ENCODE results near the gene RANBP3.
A peak's percentile ranks its signal among the peaks of the same experiment; 100 is the strongest.

The RANBP3 gene

DNA sequence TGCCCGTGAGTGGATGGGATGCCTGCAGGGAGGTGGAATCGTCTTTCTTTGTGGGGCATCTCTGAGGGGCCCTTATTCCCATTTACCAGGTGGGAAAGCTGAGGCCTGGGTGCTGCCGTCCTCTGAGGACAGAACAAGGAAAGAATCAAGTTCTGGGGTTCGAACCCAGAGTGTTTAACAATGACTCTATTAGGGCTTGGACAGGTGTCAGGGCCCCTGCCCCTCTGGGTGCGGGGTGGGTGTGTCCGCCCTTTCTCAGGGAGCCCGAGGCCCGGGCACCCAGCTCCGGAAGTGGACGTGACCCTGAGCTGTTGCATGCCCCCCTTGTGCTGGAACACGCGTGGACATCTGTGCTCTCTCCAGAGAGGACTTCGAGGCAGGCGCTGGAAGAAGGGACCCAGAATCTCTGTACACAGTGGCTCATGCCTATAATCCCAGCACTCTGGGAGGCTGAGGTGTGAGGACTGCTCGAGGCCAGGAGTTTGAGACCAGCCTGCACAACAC lies 85.1 kb downstream of the RANBP3 start:
- Histone ChIP-seq H2AK5ac (ENCODE audit: low read length) (no peak overlapping the region), H2BK120ac (ENCODE audit: insufficient read depth, low read length, poor library complexity) (no peak overlapping the region), H3K79me2 (ENCODE audit: control insufficient read depth, insufficient read depth, low read length, poor library complexity) (no peaks in the 10 kb centered on the region), H4K12ac (ENCODE audit: low read depth, low read length) (no peak overlapping the region), H3K9ac (ENCODE audit: low read length) (no peak overlapping the region), H3K27ac (ENCODE audit: low read depth, low read length) (no peak overlapping the region), H2AFZ (ENCODE audit: insufficient read depth, low read length, poor library complexity) (no peak overlapping the region), H2BK5ac (ENCODE audit: low read depth, low read length, poor library complexity) (no peak overlapping the region), H3K4me1 (ENCODE audit: control insufficient read depth in 1 of 2, insufficient read depth in 2 of 2, low read length in 2 of 2) (peaks cover 0 to 2% of the 10 kb centered on the region in 2 experiments), H4K8ac (ENCODE audit: low read depth, low read length) (no peak overlapping the region), H3K23ac (ENCODE audit: low read length) (no peak overlapping the region), H3K18ac (ENCODE audit: low read length) (no peak overlapping the region), H3K4me2 (ENCODE audit: low read length) (no peak overlapping the region), H3K36me3 (ENCODE audit: control insufficient read depth in 1 of 2, insufficient read depth in 2 of 2, low read length in 2 of 2) (peaks cover 32 to 33% of the 10 kb centered on the region in 2 experiments), H2BK12ac (ENCODE audit: low read length) (no peak overlapping the region), H3K4me3 (ENCODE audit: low read depth, low read length) (no peak overlapping the region), H3K4ac (ENCODE audit: low read depth, low read length) (no peak overlapping the region), H4K91ac (ENCODE audit: low read depth, low read length) (no peak overlapping the region), H3K14ac (ENCODE audit: low read length) (no peak overlapping the region), H3K79me1 (ENCODE audit: low read length) (no peaks in the 10 kb centered on the region), H3K9me3 (ENCODE audit: insufficient read depth, low read depth, low read length) (peaks cover 6% of the 10 kb centered on the region), H3K27me3 (ENCODE audit: insufficient read depth, low read length) (no peaks in the 10 kb centered on the region)
- DNase-seq, result no peak
- WGBS (ENCODE audit: extremely low coverage, insufficient coverage, insufficient read length), result no CpG with 5 or more reads among the region's 15 CpGs

- Histone ChIP-seq H3K9me3 (ENCODE audit: insufficient read depth, low read depth, low read length) (peaks cover 1% of the 10 kb centered on the region), H4K91ac (ENCODE audit: low read depth, low read length) (no peak overlapping the region), H3K18ac (ENCODE audit: low read length) (no peak overlapping the region), H3K36me3 (ENCODE audit: control insufficient read depth in 1 of 2, insufficient read depth in 2 of 2, low read length in 2 of 2) (peaks cover 27 to 31% of the 10 kb centered on the region in 2 experiments), H3K27ac (ENCODE audit: low read depth, low read length) (no peak overlapping the region), H2AFZ (ENCODE audit: insufficient read depth, low read length, poor library complexity) (no peak overlapping the region), H3K79me1 (ENCODE audit: low read length) (no peaks in the 10 kb centered on the region), H2BK12ac (ENCODE audit: low read length) (no peak overlapping the region), H3K27me3 (ENCODE audit: insufficient read depth, low read length) (no peaks in the 10 kb centered on the region), H4K8ac (ENCODE audit: low read depth, low read length) (no peak overlapping the region), H3K4ac (ENCODE audit: low read depth, low read length) (no peak overlapping the region), H3K23ac (ENCODE audit: low read length) (no peak overlapping the region), H2AK5ac (ENCODE audit: low read length) (no peak overlapping the region), H3K79me2 (ENCODE audit: control insufficient read depth, insufficient read depth, low read length, poor library complexity) (no peaks in the 10 kb centered on the region), H4K12ac (ENCODE audit: low read depth, low read length) (no peak overlapping the region), H3K4me3 (ENCODE audit: low read depth, low read length) (no peak overlapping the region), H3K4me2 (ENCODE audit: low read length) (no peak overlapping the region), H3K9ac (ENCODE audit: low read length) (no peak overlapping the region), H3K4me1 (ENCODE audit: control insufficient read depth in 1 of 2, insufficient read depth in 2 of 2, low read length in 2 of 2) (peaks cover 0 to 2% of the 10 kb centered on the region in 2 experiments), H2BK5ac (ENCODE audit: low read depth, low read length, poor library complexity) (no peak overlapping the region), H3K14ac (ENCODE audit: low read length) (no peak overlapping the region), H2BK120ac (ENCODE audit: insufficient read depth, low read length, poor library complexity) (no peak overlapping the region)
- no CpG with 5 or more reads among the region's 48 CpGs for WGBS (ENCODE audit: extremely low coverage, insufficient coverage, insufficient read length)
- peak; percentile 35 to 67 for DNase-seq
Observed at GRCh38 chr19:5891938-5892771, 85.8 kb downstream of the RANBP3 start.

GRCh38 chr19:5891572-5891937 lies 86.4 kb downstream of the RANBP3 start:
- H3K4ac ChIP-seq (ENCODE audit: low read depth, low read length), result no peak overlapping the region
- H3K36me3 ChIP-seq (ENCODE audit: control insufficient read depth in 1 of 2, insufficient read depth in 2 of 2, low read length in 2 of 2), result peaks cover 22 to 25% of the 10 kb centered on the region in 2 experiments
- H2AFZ ChIP-seq (ENCODE audit: insufficient read depth, low read length, poor library complexity), result no peak overlapping the region
- H3K23ac ChIP-seq (ENCODE audit: low read length), result no peak overlapping the region
- H2BK5ac ChIP-seq (ENCODE audit: low read depth, low read length, poor library complexity), result no peak overlapping the region
- H3K4me3 ChIP-seq (ENCODE audit: low read depth, low read length), result no peak overlapping the region
- no peak overlapping the region for H3K27ac ChIP-seq (ENCODE audit: low read depth, low read length)
- H3K4me1 ChIP-seq (ENCODE audit: control insufficient read depth in 1 of 2, insufficient read depth in 2 of 2, low read length in 2 of 2), result peaks cover 0 to 2% of the 10 kb centered on the region in 2 experiments
- H3K9me3 ChIP-seq (ENCODE audit: insufficient read depth, low read depth, low read length), result peaks cover 1% of the 10 kb centered on the region
- H4K12ac ChIP-seq (ENCODE audit: low read depth, low read length), result no peak overlapping the region
- WGBS (ENCODE audit: extremely low coverage, insufficient coverage, insufficient read length), result no CpG with 5 or more reads among the region's 4 CpGs
- no peak overlapping the region for H3K18ac ChIP-seq (ENCODE audit: low read length)
- H3K4me2 ChIP-seq (ENCODE audit: low read length), result no peak overlapping the region
- H2BK120ac ChIP-seq (ENCODE audit: insufficient read depth, low read length, poor library complexity), result no peak overlapping the region
- H3K9ac ChIP-seq (ENCODE audit: low read length), result no peak overlapping the region
- H2AK5ac ChIP-seq (ENCODE audit: low read length), result no peak overlapping the region
- no peak overlapping the region for H3K14ac ChIP-seq (ENCODE audit: low read length)
- no peaks in the 10 kb centered on the region for H3K79me2 ChIP-seq (ENCODE audit: control insufficient read depth, insufficient read depth, low read length, poor library complexity)
- H2BK12ac ChIP-seq (ENCODE audit: low read length), result no peak overlapping the region
- no peak overlapping the region for H4K91ac ChIP-seq (ENCODE audit: low read depth, low read length)
- no peak overlapping the region for H4K8ac ChIP-seq (ENCODE audit: low read depth, low read length)
- no peaks in the 10 kb centered on the region for H3K27me3 ChIP-seq (ENCODE audit: insufficient read depth, low read length)
- no peak for DNase-seq
- H3K79me1 ChIP-seq (ENCODE audit: low read length), result no peaks in the 10 kb centered on the region

DNA sequence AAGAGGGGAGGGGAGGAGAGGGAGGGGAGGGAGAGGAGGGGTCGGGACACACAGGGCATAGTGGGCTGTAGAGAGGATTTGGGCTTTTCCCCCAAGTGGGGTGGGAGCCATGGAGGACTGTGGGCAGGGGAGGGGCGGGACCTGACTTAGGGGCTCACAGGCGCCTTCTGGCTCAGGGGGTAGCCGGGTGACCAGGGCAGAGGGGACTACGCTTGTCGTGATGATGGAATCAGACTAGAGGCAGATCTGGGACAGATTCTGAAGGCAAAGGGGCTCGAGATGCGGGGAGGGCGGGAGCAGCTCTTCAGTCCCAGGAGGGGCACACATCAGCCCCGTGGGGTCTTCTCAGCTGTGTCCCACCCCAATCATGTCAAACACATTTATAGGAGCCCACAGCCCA lies 87.8 kb downstream of the RANBP3 start:
- WGBS (ENCODE audit: extremely low coverage, insufficient coverage, insufficient read length), result no CpG with 5 or more reads among the region's 10 CpGs
- no peak overlapping the region for H2AK5ac ChIP-seq (ENCODE audit: low read length)
- no peak overlapping the region for H2BK120ac ChIP-seq (ENCODE audit: insufficient read depth, low read length, poor library complexity)
- no peak overlapping the region for H3K14ac ChIP-seq (ENCODE audit: low read length)
- no peak overlapping the region for H3K23ac ChIP-seq (ENCODE audit: low read length)
- no peaks in the 10 kb centered on the region for H3K79me1 ChIP-seq (ENCODE audit: low read length)
- H2BK5ac ChIP-seq (ENCODE audit: low read depth, low read length, poor library complexity), result no peak overlapping the region
- H3K4me3 ChIP-seq (ENCODE audit: low read depth, low read length), result no peak overlapping the region
- no peaks in the 10 kb centered on the region for H3K9me3 ChIP-seq (ENCODE audit: insufficient read depth, low read depth, low read length)
- H3K79me2 ChIP-seq (ENCODE audit: control insufficient read depth, insufficient read depth, low read length, poor library complexity), result no peaks in the 10 kb centered on the region
- H3K4me1 ChIP-seq (ENCODE audit: control insufficient read depth in 1 of 2, insufficient read depth in 2 of 2, low read length in 2 of 2), result peaks cover 0 to 2% of the 10 kb centered on the region in 2 experiments
- no peak overlapping the region for H3K18ac ChIP-seq (ENCODE audit: low read length)
- no peak overlapping the region for H4K91ac ChIP-seq (ENCODE audit: low read depth, low read length)
- no peak overlapping the region for H3K4me2 ChIP-seq (ENCODE audit: low read length)
- no peak for DNase-seq
- peaks cover 8 to 11% of the 10 kb centered on the region in 2 experiments for H3K36me3 ChIP-seq (ENCODE audit: control insufficient read depth in 1 of 2, insufficient read depth in 2 of 2, low read length in 2 of 2)
- H3K4ac ChIP-seq (ENCODE audit: low read depth, low read length), result no peak overlapping the region
- H3K9ac ChIP-seq (ENCODE audit: low read length), result no peak overlapping the region
- H4K12ac ChIP-seq (ENCODE audit: low read depth, low read length), result no peak overlapping the region
- H4K8ac ChIP-seq (ENCODE audit: low read depth, low read length), result no peak overlapping the region
- no peak overlapping the region for H2BK12ac ChIP-seq (ENCODE audit: low read length)
- H2AFZ ChIP-seq (ENCODE audit: insufficient read depth, low read length, poor library complexity), result no peak overlapping the region
- H3K27me3 ChIP-seq (ENCODE audit: insufficient read depth, low read length), result no peaks in the 10 kb centered on the region
- no peak overlapping the region for H3K27ac ChIP-seq (ENCODE audit: low read depth, low read length)

Measured in trophoblast cell (in vitro differentiated cells and primary cell).